Natural killer cell (primary cell): Measurements from ENCODE around the gene ARL6IP6. TPM values are rescaled to one million over a fixed set of nuclear protein-coding genes. Genes with fewer than 3 reads are reported as not detected.

Source experiments
- ATAC-seq, 3 donors: fragments of 150-1000 bp in 2 of 3; fragments of 200-7000 bp in 1 of 3; cut with Tn5 transposase; 1 replicate in 1 of 3; 2 replicates in 2 of 3; pipeline ENCODE4 v1.10.0; 2021; ENCODE audit warnings: mild to moderate bottlenecking in 2 of 3, moderate library complexity in 2 of 3
- DNase-seq, 2 donors: peaks; one replicate each; pipeline versions ENCODE4 v3.0.0 to v3.0.0-alpha.2; 2013 to 2021; ENCODE audit warnings: mixed read lengths in 1 of 2
- H3K27ac ChIP-seq: one replicate; pipeline ENCODE4 v1.5.1; 2013; ENCODE audit warnings: mild to moderate bottlenecking, low read length
- H3K27me3 ChIP-seq: one replicate; pipeline ENCODE4 v1.6.1; 2013; ENCODE audit warnings: low read length; ENCODE audit not compliant: control insufficient read depth, insufficient read depth
- H3K36me3 ChIP-seq: one replicate; pipeline ENCODE4 v1.6.1; 2013; ENCODE audit warnings: low read length; ENCODE audit not compliant: control insufficient read depth, insufficient read depth
- H3K4me1 ChIP-seq: one replicate; pipeline ENCODE4 v1.6.1; 2013; ENCODE audit warnings: low read length; ENCODE audit not compliant: control insufficient read depth, insufficient read depth
- H3K4me3 ChIP-seq: one replicate; pipeline ENCODE4 v1.5.1; 2013; ENCODE audit warnings: low read length
- H3K9me3 ChIP-seq: one replicate; pipeline ENCODE4 v1.6.1; 2013; ENCODE audit warnings: low read length; ENCODE audit not compliant: control insufficient read depth, insufficient read depth
- H3K27ac Mint-ChIP-seq, 2 donors: one replicate each; pipeline ENCODE4 v1.8.0; 2022; ENCODE audit warnings: mild to moderate bottlenecking in 2 of 2, mixed read lengths in 2 of 2, moderate library complexity in 1 of 2
- H3K27me3 Mint-ChIP-seq, 2 donors: one replicate each; pipeline ENCODE4 v1.8.0; 2022; ENCODE audit warnings: low read depth in 2 of 2, mixed read lengths in 2 of 2
- H3K36me3 Mint-ChIP-seq: one replicate; pipeline ENCODE4 v1.8.0; 2022; ENCODE audit warnings: mixed read lengths
- H3K4me1 Mint-ChIP-seq, 2 donors: one replicate each; pipeline ENCODE4 v1.8.0; 2022; ENCODE audit warnings: mixed read lengths in 2 of 2
- H3K4me3 Mint-ChIP-seq: one replicate; pipeline ENCODE4 v1.8.0; 2022; ENCODE audit warnings: mild to moderate bottlenecking, moderate library complexity, mixed read lengths
- H3K9me3 Mint-ChIP-seq, 2 donors: one replicate each; pipeline ENCODE4 v1.8.0; 2022; ENCODE audit warnings: mixed read lengths in 2 of 2
- CTCF ChIP-seq: fragments of 200-600 bp; IDR thresholded peaks from one replicate; pipeline ENCODE4 v1.8.0; 2022; ENCODE audit warnings: antibody characterized with exemption
- WGBS: methylation state at CpG from one replicate; pipeline ENCODE4 v1.1.7; 2013; ENCODE audit warnings: missing lambda C conversion rate; ENCODE audit not compliant: insufficient coverage; 5-methylcytosine and 5-hydroxymethylcytosine counted together
- intact Hi-C: fragments of 100-400 bp; cut with micrococcal nuclease; formaldehyde crosslinking; loops from one replicate; pipeline ENCODE4 v1.14.2; 2022
- total RNA-seq, 4 donors: library from RNA; stranded (reverse); fragments of 120-200 nt in 1 of 4; gene quantifications; one replicate each; pipeline versions ENCODE4 v1.2.3 to v1.2.4, GENCODE V29; 2013 to 2022

The ARL6IP6 gene
- total RNA-seq, 3 donors from 2014 or later (not counting 1 experiment from before 2014, with no cell fraction given) = 10.0 to 15.0 (median 11.4) TPM

- Histone ChIP-seq H3K27me3 (no peaks in the 10 kb centered on the region), H3K4me3 (no peak overlapping the region), H3K36me3 (no peaks in the 10 kb centered on the region), H3K27ac (no peak overlapping the region), H3K9me3 (no peaks in the 10 kb centered on the region), H3K4me1 (no peaks in the 10 kb centered on the region)
- Mint-ChIP-seq H3K9me3 (peaks cover 0 to 2% of the 10 kb centered on the region in 2 donors), H3K27me3 (no peaks in the 10 kb centered on the region), H3K4me1 (peaks cover 44 to 55% of the 10 kb centered on the region in 2 donors), H3K27ac (peak overlapping the region in 1 of 2 donors; percentile 31), H3K36me3 (no peaks in the 10 kb centered on the region), H3K4me3 (no peak overlapping the region)
- ATAC-seq (no peak), DNase-seq (no peak)
- intact Hi-C loops = no loop called here
- no peak for TF ChIP-seq CTCF
- 94% methylated on average over 7 of the region's 7 CpGs for WGBS
These were observed 17.2 kb upstream of the ARL6IP6 start for GRCh38 chr2:152701198-152701597.

GRCh38 chr2:152706477-152707021 lies 11.9 kb upstream of the ARL6IP6 start:
- Mint-ChIP-seq H3K27ac (no peak overlapping the region), H3K36me3 (no peaks in the 10 kb centered on the region)

GRCh38 chr2:152708742-152709141 lies 9.7 kb upstream of the ARL6IP6 start:
- H3K36me3 ChIP-seq = peaks cover 13% of the 10 kb centered on the region
- DNase-seq = no peak
- H3K4me1 ChIP-seq = no peaks in the 10 kb centered on the region
- intact Hi-C loops = no loop called here
- TF ChIP-seq CTCF = no peak
- no peak overlapping the region for H3K27ac ChIP-seq
- ATAC-seq = no peak
- H3K9me3 Mint-ChIP-seq = no peaks in the 10 kb centered on the region
- H3K27me3 ChIP-seq = no peaks in the 10 kb centered on the region
- H3K27me3 Mint-ChIP-seq = no peaks in the 10 kb centered on the region
- no peaks in the 10 kb centered on the region for H3K9me3 ChIP-seq
- 98% methylated on average over 2 of the region's 2 CpGs for WGBS
- peaks cover 67% of the 10 kb centered on the region in 2 donors for H3K4me1 Mint-ChIP-seq
- H3K27ac Mint-ChIP-seq = peak overlapping the region in 1 of 2 donors; percentile 26
- no peak overlapping the region for H3K4me3 Mint-ChIP-seq
- peaks cover 2% of the 10 kb centered on the region for H3K36me3 Mint-ChIP-seq
- H3K4me3 ChIP-seq = no peak overlapping the region

More at GRCh38 chr2:152706477-152707021, 11.9 kb upstream of the ARL6IP6 start:
- Histone ChIP-seq H3K36me3 (peaks cover 9% of the 10 kb centered on the region), H3K27ac (no peak overlapping the region), H3K4me1 (no peaks in the 10 kb centered on the region), H3K4me3 (no peak overlapping the region), H3K27me3 (no peaks in the 10 kb centered on the region), H3K9me3 (no peaks in the 10 kb centered on the region)
- Mint-ChIP-seq H3K9me3 (no peaks in the 10 kb centered on the region), H3K4me3 (no peak overlapping the region), H3K27me3 (no peaks in the 10 kb centered on the region), H3K4me1 (peaks cover 70 to 77% of the 10 kb centered on the region in 2 donors)
- intact Hi-C loops = no loop called here
- DNase-seq (no peak), ATAC-seq (no peak)
- no peak for TF ChIP-seq CTCF
- WGBS = 100% methylated on average over 3 of the region's 4 CpGs

- Histone ChIP-seq H3K27ac (no peak overlapping the region), H3K36me3 (peaks cover 29% of the 10 kb centered on the region), H3K9me3 (no peaks in the 10 kb centered on the region), H3K27me3 (no peaks in the 10 kb centered on the region), H3K4me3 (no peak overlapping the region), H3K4me1 (peaks cover under 1% of the 10 kb centered on the region)
- no CpG with 5 or more reads among the region's 2 CpGs for WGBS
- H3K4me3 Mint-ChIP-seq = no peak overlapping the region
- no peaks in the 10 kb centered on the region for H3K27me3 Mint-ChIP-seq
- peaks cover 60 to 67% of the 10 kb centered on the region in 2 donors for H3K4me1 Mint-ChIP-seq
- H3K27ac Mint-ChIP-seq = no peak overlapping the region
- H3K36me3 Mint-ChIP-seq = peaks cover 6% of the 10 kb centered on the region
- TF ChIP-seq CTCF = no peak
- no peaks in the 10 kb centered on the region for H3K9me3 Mint-ChIP-seq
- ATAC-seq (no peak), DNase-seq (no peak)
- intact Hi-C loops = no loop called here
These were observed 7.7 kb upstream of the ARL6IP6 start for GRCh38 chr2:152710713-152711112.
